Esophagus muscularis mucosa (tissue), 4 donors: Measurements from ENCODE around the gene FBXO31. TPM values are rescaled to one million over a fixed set of nuclear protein-coding genes. Genes with fewer than 3 reads are reported as not detected.
"Not testable (repeated sequence)": the region's sequence is repeated elsewhere in the genome, so short reads cannot be mapped to it uniquely, and the experiment has no call there.

Experiments used
- DNase-seq: peaks from one replicate; pipeline ENCODE4 v3.0.0-alpha.2; 2017; ENCODE audit errors: extremely low spot score
- H3K27ac ChIP-seq, 4 donors: fragments of 200-600 bp; sonication (generic); replicated peaks in 1 of 4; 1 replicate in 3 of 4; 2 replicates in 1 of 4; pipeline ENCODE4 v1.5.1; 2016 to 2019; ENCODE audit warnings: mild to moderate bottlenecking in 1 of 4
- H3K27me3 ChIP-seq, 4 donors: fragments of 200-600 bp; sonication (generic); one replicate each; pipeline versions ENCODE4 v1.5.1 to v1.6.0; 2016 to 2019
- H3K36me3 ChIP-seq, 4 donors: fragments of 200-600 bp; sonication (generic); one replicate each; pipeline ENCODE4 v1.5.1; 2016 to 2019
- H3K4me1 ChIP-seq, 4 donors: fragments of 200-600 bp; sonication (generic); one replicate each; pipeline ENCODE4 v1.5.1; 2016 to 2019
- H3K4me3 ChIP-seq, 4 donors: fragments of 200-600 bp; sonication (generic); 1 replicate in 2 of 4; 2 replicates in 2 of 4; pipeline ENCODE4 v1.5.1; 2016 to 2019; ENCODE audit warnings: mild to moderate bottlenecking in 4 of 4, moderate library complexity in 1 of 4
- H3K9me3 ChIP-seq, 4 donors: fragments of 200-600 bp; sonication (generic); 1 replicate in 3 of 4; 2 replicates in 1 of 4; pipeline ENCODE4 v1.5.1; 2016 to 2019
- CTCF ChIP-seq, 3 experiments: fragments of 200-600 bp in 2 of 3; fragments of 450-650 bp in 1 of 3; sonication (generic) in 2 of 3; IDR thresholded peaks; one replicate each; pipeline ENCODE4 v1.5.1; 2017 to 2019; ENCODE audit warnings: antibody characterized with exemption in 3 of 3, mild to moderate bottlenecking in 2 of 3, moderate library complexity in 1 of 3
- EP300 ChIP-seq: sonication (generic); formaldehyde crosslinking; IDR thresholded peaks from one replicate; pipeline ENCODE4 v1.6.1; 2017; ENCODE audit warnings: antibody characterized with exemption
- POLR2A ChIP-seq: fragments of 450-650 bp; IDR thresholded peaks from one replicate; pipeline ENCODE4 v1.6.1; 2017; ENCODE audit warnings: antibody characterized with exemption, moderate library complexity, mild to moderate bottlenecking, low read depth
- POLR2AphosphoS5 ChIP-seq, 2 donors: sonication (generic); formaldehyde crosslinking; IDR thresholded peaks; one replicate each; pipeline ENCODE4 v1.6.1; 2017; ENCODE audit warnings: antibody characterized with exemption in 2 of 2
- WGBS: methylation state at CpG from one replicate; pipeline ENCODE4 v1.1.5; 2018; 5-methylcytosine and 5-hydroxymethylcytosine counted together
- intact Hi-C: fragments of 100-400 bp; cut with DNase I; formaldehyde crosslinking; loops from one replicate; pipeline ENCODE4 v1.15.1; 2023
- total RNA-seq, 4 donors: library from RNA; depleted of rRNA; stranded (reverse); fragments of >200 nt; gene quantifications; one replicate each; pipeline versions ENCODE4 v1.1.0 to v1.2.1, GENCODE V29; 2016

Gene FBXO31
- total RNA-seq, 4 donors from 2014 or later, result 68.8 to 173 (median 102) TPM

- H3K36me3 ChIP-seq, result no peaks in the 10 kb centered on the region
Observed at GRCh38 chr16:87391950-87392820, 8.6 kb upstream of the FBXO31 start, which contains the start of gene MAP1LC3B. TSS of gene MAP1LC3B (plus strand) at chr16:87392336. CDS start at chr16:87392428, 92 bp downstream.

GRCh38 chr16:87391324-87391949 is 7.9 kb upstream of the FBXO31 start:
- Histone ChIP-seq H3K27ac (peak overlapping the region; percentile 97 to 100 (median 99)), H3K27me3 (no peaks in the 10 kb centered on the region), H3K36me3 (no peaks in the 10 kb centered on the region), H3K9me3 (no peaks in the 10 kb centered on the region), H3K4me1 (peaks cover 53 to 69% (median 58%) of the 10 kb centered on the region in 4 donors), H3K4me3 (peak overlapping the region; percentile 77 to 92 (median 82))
- TF ChIP-seq POLR2A (no peak), CTCF (IDR thresholded peaks at IDR 0.05) (peak in 1 of 3 experiments; percentile 4), EP300 (no peak), POLR2AphosphoS5 (IDR thresholded peaks at IDR 0.05) (no peak)
- intact Hi-C loops, result no loop called here
- 11% methylated on average over 23 of the region's 44 CpGs for WGBS
- no peak for DNase-seq

More at GRCh38 chr16:87391950-87392820, 8.6 kb upstream of the FBXO31 start, which contains the start of gene MAP1LC3B:
- 0% methylated on average over 4 of the region's 113 CpGs for WGBS
- H3K4me3 ChIP-seq, result peak within 1 kb of the TSS; percentile 77 to 92 (median 82)
- H3K9me3 ChIP-seq, result no peaks in the 10 kb centered on the region
- H3K27ac ChIP-seq, result peak within 1 kb of the TSS; percentile 97 to 100 (median 99)
- peak; percentile 99 for DNase-seq
- TF ChIP-seq CTCF (IDR thresholded peaks at IDR 0.05), result no peak
- no peak for TF ChIP-seq EP300
- TF ChIP-seq POLR2AphosphoS5 (IDR thresholded peaks at IDR 0.05), result peak in 1 of 2 donors; percentile 100
- peak; percentile 94 for TF ChIP-seq POLR2A
- no peaks in the 10 kb centered on the region for H3K27me3 ChIP-seq
- intact Hi-C loops, result loop anchor here (2.0 kb wide), 1 partner anchor 101 kb away; the partner anchor contains the start of gene ZCCHC14
- peaks cover 47 to 62% (median 54%) of the 10 kb centered on the region in 4 donors for H3K4me1 ChIP-seq

GRCh38 chr16:87390641-87391323 is 7.2 kb upstream of the FBXO31 start:
- TF ChIP-seq POLR2A, result no peak
- no peak for TF ChIP-seq CTCF (IDR thresholded peaks at IDR 0.05)
- TF ChIP-seq EP300, result no peak
- TF ChIP-seq POLR2AphosphoS5 (IDR thresholded peaks at IDR 0.05), result no peak
- no peaks in the 10 kb centered on the region for H3K36me3 ChIP-seq
- 97% methylated on average over 15 of the region's 24 CpGs for whole genome bisulfite sequencing
- intact Hi-C loops, result no loop called here
- peak overlapping the region; percentile 97 to 100 (median 99) for H3K27ac ChIP-seq
- H3K4me1 ChIP-seq, result peaks cover 53 to 69% (median 61%) of the 10 kb centered on the region in 4 donors
- H3K27me3 ChIP-seq, result no peaks in the 10 kb centered on the region
- peak overlapping the region in 3 of 4 donors; percentile 77 to 84 (median 81) for H3K4me3 ChIP-seq
- no peak for DNase-seq
- no peaks in the 10 kb centered on the region for H3K9me3 ChIP-seq

- peaks cover 48 to 69% (median 58%) of the 10 kb centered on the region in 4 donors for H3K4me1 ChIP-seq
- intact Hi-C loops, DNase-seq, H3K36me3 ChIP-seq, H3K9me3 ChIP-seq, H3K4me3 ChIP-seq, H3K27me3 ChIP-seq: not testable (repeated sequence)
- H3K27ac ChIP-seq, result peak overlapping the region in 3 of 4 donors; percentile 84 to 99 (median 98)
- 95% methylated on average over 9 of the region's 9 CpGs for WGBS
Observed at GRCh38 chr16:87389914-87390313, 6.3 kb upstream of the FBXO31 start.
